GM12801 (cell line): ENCODE measurements around the gene ATG9A.

Experiments used
- TF ChIP-seq, protein P1 (sequence below): IDR thresholded peaks from one replicate; pipeline ENCODE4 v1.5.1; 2011; ENCODE audit warnings: control low read depth; ENCODE audit not compliant: insufficient read length; ENCODE audit errors: extremely low read depth

The ATG9A gene

GRCh38 chr2:219174146-219174545 is 55.3 kb downstream of the ATG9A start:
- TF ChIP-seq, protein P1, sequence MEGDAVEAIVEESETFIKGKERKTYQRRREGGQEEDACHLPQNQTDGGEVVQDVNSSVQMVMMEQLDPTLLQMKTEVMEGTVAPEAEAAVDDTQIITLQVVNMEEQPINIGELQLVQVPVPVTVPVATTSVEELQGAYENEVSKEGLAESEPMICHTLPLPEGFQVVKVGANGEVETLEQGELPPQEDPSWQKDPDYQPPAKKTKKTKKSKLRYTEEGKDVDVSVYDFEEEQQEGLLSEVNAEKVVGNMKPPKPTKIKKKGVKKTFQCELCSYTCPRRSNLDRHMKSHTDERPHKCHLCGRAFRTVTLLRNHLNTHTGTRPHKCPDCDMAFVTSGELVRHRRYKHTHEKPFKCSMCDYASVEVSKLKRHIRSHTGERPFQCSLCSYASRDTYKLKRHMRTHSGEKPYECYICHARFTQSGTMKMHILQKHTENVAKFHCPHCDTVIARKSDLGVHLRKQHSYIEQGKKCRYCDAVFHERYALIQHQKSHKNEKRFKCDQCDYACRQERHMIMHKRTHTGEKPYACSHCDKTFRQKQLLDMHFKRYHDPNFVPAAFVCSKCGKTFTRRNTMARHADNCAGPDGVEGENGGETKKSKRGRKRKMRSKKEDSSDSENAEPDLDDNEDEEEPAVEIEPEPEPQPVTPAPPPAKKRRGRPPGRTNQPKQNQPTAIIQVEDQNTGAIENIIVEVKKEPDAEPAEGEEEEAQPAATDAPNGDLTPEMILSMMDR, result no peak

GRCh38 chr2:219173176-219173575 is 56.3 kb downstream of the ATG9A start:
- TF ChIP-seq, protein P1, result no peak

DNA sequence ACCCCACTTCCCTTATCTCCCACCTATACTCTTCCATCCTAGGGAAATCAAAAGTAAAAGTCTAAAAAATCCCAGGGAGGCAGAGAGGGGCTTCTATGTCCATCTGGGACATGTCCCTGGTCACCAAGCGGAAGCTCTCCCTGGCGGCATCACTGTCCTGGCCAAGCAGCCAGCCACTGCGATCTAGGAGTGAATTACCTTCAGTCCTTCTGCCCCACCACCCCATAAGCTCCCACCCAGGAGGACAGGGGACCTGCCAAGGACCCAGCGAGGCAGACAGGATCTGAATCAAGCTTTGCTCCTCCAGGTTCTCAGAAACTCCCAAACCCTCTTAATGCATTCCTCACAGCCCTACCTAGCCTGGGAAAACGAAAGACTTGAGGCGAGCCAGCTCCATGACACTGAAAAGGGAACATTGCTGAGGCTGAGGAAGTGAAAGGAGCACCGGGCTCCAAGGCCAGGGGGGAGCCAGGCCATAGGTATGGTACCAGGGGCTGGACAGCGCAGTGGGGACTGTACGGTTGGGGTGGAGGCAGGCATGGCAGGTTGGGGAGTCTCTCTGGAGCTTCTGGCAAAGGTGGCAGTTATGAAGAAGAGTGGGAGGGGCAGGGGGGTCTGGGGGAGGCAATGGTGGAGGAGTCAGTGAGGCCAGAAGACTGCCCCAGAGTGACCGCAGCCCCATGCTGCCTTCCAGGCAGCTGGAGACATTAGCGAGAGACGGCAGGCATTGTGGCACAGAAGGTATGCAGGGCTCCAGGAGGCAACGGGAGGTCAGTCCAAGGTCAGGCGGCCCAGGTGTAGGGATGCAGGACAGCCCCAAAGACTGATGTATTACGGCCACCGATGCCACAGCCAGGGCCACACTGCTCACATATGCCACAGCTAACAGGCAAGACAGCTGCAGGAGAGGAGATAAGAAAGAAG is 56.9 kb downstream of the ATG9A start:
- TF ChIP-seq, protein P1, result no peak

- TF ChIP-seq, protein P1, result no peak
These were observed 58.2 kb downstream of the ATG9A start for GRCh38 chr2:219171231-219171651.

- TF ChIP-seq, protein P1, result no peak
These were observed 59.3 kb downstream of the ATG9A start, which contains the start of gene SLC23A3 for GRCh38 chr2:219169930-219170654. Gene SLC23A3, minus strand, starts transcription at chr2:219170029. Its CDS starts 45 bp downstream, at chr2:219169984.
